Measurements from ENCODE around the gene EIF5A2. TPM values are rescaled to one million over a fixed set of nuclear protein-coding genes. Genes with fewer than 3 reads are reported as not detected.
"Not testable (repeated sequence)": the region's sequence is repeated elsewhere in the genome, so short reads cannot be mapped to it uniquely, and the experiment has no call there.

EIF5A2 gene
- total RNA-seq, 2 experiments from 2014 or later: 11.8 to 12.3 TPM

DNA sequence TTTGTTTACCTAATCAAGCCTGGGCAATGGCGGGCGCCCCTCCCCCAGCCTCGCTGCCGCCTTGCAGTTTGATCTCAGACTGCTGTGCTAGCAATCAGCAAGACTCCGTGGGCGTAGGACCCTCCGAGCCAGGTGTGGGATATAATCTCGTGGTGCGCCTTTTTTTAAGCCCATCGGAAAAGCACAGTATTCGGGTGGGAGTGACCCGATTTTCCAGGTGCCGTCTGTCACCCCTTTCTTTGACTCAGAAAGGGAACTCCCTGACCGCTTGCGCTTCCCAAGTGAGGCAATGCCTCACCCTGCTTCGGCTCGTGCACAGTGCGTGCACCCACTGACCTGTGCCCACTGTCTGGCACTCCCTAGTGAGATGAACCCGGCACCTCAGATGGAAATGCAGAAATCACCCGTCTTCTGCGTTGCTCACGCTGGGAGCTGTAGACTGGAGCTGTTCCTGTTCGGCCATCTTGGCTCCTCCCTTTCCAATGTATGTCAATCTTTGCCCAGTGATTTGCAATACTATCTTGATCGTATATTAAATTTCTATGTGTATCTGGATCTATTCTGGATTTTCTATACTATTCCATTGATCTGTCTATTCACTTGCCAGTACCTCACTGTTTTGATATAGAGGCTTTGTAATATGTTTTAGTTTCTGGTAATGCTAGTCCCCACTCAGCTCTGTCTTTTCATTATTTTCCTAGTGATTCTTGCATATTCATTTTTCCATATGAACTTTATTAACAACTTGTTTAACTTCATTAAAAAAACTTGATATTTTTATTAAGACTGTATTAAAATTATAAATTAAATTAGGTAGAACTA is 24.1 kb downstream of the EIF5A2 start:
- H3K27me3 Mint-ChIP-seq; H3K27ac Mint-ChIP-seq; CTCF ChIA-PET; DNase-seq; H3K36me3 Mint-ChIP-seq; ATAC-seq; H3K4me1 Mint-ChIP-seq; H3K9me3 Mint-ChIP-seq (ENCODE audit: low read depth); H3K4me3 Mint-ChIP-seq: not testable (repeated sequence)

GRCh38 chr3:170878688-170879087 is 29.7 kb downstream of the EIF5A2 start:
- H3K9me3 Mint-ChIP-seq (ENCODE audit: low read depth); CTCF ChIA-PET: not testable (repeated sequence)

GRCh38 chr3:170877311-170877710 is 31.1 kb downstream of the EIF5A2 start:
- ATAC-seq; H3K9me3 Mint-ChIP-seq (ENCODE audit: low read depth); H3K27me3 Mint-ChIP-seq; H3K4me1 Mint-ChIP-seq; H3K27ac Mint-ChIP-seq; H3K36me3 Mint-ChIP-seq; H3K4me3 Mint-ChIP-seq; DNase-seq: not testable (repeated sequence)
- CTCF ChIA-PET: interaction anchor here (0.6 kb wide), 1 partner anchor 9 kb away, joined by 3 read pairs; no protein-coding TSS in a partner anchor

More at GRCh38 chr3:170878688-170879087, 29.7 kb downstream of the EIF5A2 start:
- not testable (repeated sequence) for H3K27ac Mint-ChIP-seq, H3K27me3 Mint-ChIP-seq, H3K36me3 Mint-ChIP-seq, DNase-seq, H3K4me3 Mint-ChIP-seq, H3K4me1 Mint-ChIP-seq, ATAC-seq

DNA sequence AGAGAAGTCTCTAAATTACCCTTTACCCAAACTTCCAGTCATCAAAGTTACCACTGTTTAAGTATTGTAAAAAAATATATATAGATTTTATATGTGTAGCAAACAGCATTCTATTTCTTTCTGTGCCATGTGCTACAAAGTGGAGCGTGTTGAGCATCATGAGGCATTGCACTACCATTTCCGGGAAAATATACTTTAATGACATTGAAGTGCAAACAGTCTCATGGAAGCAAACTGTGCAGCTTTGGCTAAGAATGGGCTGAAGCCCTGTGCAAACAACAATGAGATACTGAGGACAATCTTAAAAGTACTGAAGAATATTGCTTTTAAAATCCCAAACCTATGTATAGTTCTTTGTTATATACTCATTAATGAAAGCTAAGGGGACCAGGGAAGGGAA is 31.9 kb downstream of the EIF5A2 start:
- DNase-seq (no peak), ATAC-seq (no peak)
- no peaks in the 10 kb centered on the region for H3K9me3 Mint-ChIP-seq (ENCODE audit: low read depth)
- CTCF ChIA-PET: interaction anchor here (0.7 kb wide), 1 partner anchor 16 kb away, joined by 3 read pairs; no protein-coding TSS in a partner anchor
- H3K4me3 Mint-ChIP-seq: no peak overlapping the region
- H3K27me3 Mint-ChIP-seq: peaks cover 5% of the 10 kb centered on the region
- no peaks in the 10 kb centered on the region for H3K36me3 Mint-ChIP-seq
- no peak overlapping the region for H3K27ac Mint-ChIP-seq
- no peaks in the 10 kb centered on the region for H3K4me1 Mint-ChIP-seq

- Mint-ChIP-seq H3K27me3 (peaks cover 2% of the 10 kb centered on the region), H3K4me3 (peak within 1 kb of the TSS; percentile 88), H3K36me3 (peaks cover 33% of the 10 kb centered on the region), H3K27ac (peak within 1 kb of the TSS; percentile 91), H3K4me1 (peaks cover 21% of the 10 kb centered on the region), H3K9me3 (ENCODE audit: low read depth) (no peaks in the 10 kb centered on the region)
- DNase-seq: peak; percentile 97
- ATAC-seq: peak; percentile 93
- CTCF ChIA-PET: interaction anchor here (1.2 to 1.6 kb wide), 4 partner anchors 30 to 41 kb away, joined by 3 to 8 read pairs (median 4); partner anchors contain the start of gene EIF5A2
Measured at GRCh38 chr3:170869645-170870593, 38.5 kb downstream of the EIF5A2 start, which contains the start of gene RPL22L1. Gene RPL22L1 (minus strand): TSS chr3:170870195. CDS start chr3:170870167, 28 bp downstream.

DNA sequence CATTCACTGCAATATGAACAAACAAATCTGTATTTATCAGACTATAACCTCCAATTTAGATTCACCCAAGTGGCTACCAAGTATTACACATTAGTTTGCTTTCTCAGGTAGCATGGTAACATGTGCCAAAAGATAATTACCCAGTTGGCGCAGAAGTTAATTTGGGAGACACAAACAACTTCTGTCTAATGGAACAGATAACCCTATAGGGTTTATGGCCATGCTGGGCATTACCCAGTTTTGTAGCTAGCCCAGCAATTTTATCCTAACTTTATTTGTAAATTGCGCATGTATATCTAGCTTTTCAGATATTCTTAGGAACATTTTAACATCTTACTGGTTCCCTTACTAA is 39.2 kb downstream of the EIF5A2 start:
- Mint-ChIP-seq H3K27me3 (no peaks in the 10 kb centered on the region), H3K4me1 (peaks cover 21% of the 10 kb centered on the region), H3K36me3 (peaks cover 38% of the 10 kb centered on the region), H3K4me3 (peak overlapping the region; percentile 88), H3K27ac (peak overlapping the region; percentile 91), H3K9me3 (ENCODE audit: low read depth) (no peaks in the 10 kb centered on the region)
- DNase-seq: no peak
- CTCF ChIA-PET: interaction anchor here (1.2 to 1.6 kb wide), 4 partner anchors 31 to 40 kb away, joined by 3 to 8 read pairs (median 4); partner anchors contain the start of gene EIF5A2
- no peak for ATAC-seq

- H3K27ac Mint-ChIP-seq: peak overlapping the region; percentile 91
- H3K4me1 Mint-ChIP-seq: peaks cover 21% of the 10 kb centered on the region
- H3K4me3 Mint-ChIP-seq: peak overlapping the region; percentile 88
- no peaks in the 10 kb centered on the region for H3K9me3 Mint-ChIP-seq (ENCODE audit: low read depth)
- CTCF ChIA-PET: interaction anchor here (0.7 to 1.6 kb wide), 6 partner anchors 8 to 745 kb away, joined by 3 to 8 read pairs (median 3); partner anchors contain the start of gene EIF5A2
- DNase-seq (no peak), ATAC-seq (no peak)
- H3K27me3 Mint-ChIP-seq: no peaks in the 10 kb centered on the region
- H3K36me3 Mint-ChIP-seq: peaks cover 38% of the 10 kb centered on the region
Measured at GRCh38 chr3:170868577-170869238, 39.7 kb downstream of the EIF5A2 start.

DNA sequence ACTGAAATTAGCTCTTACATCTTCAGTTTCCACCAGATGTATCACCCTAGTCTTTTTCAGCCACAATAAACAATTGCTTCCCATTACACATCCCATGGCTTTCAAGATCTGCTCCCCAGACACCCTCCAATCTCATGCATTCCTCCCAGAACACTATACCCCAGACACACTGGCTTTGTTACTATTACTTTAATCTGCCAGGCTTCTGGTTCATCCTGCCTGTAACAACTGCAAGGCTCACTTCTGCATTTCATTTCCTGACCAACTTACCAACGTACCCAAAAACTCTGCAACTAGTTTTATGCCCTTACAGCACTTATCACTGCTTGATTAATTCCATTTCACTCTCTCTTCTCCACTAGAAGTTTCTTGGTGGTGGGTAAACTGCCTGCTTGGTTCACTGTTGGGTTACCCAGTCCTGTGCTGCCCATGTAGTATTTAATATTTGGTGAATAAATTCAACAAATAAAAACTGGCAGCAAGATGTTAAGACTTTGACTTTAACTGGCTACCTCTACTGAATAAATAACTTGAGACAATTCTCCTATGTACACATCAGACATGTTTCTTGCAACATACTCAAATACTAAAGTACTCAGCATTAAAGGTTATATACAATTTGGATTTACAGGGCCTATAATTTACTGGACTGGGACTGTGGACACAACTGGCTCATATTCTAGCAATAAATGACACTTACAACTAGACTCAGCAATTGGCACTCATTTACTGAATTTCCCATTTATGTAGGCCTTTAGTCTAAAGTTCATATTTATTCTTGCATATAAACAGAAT is 41.1 kb downstream of the EIF5A2 start:
- Mint-ChIP-seq H3K4me3 (peak overlapping the region; percentile 15), H3K9me3 (ENCODE audit: low read depth) (no peaks in the 10 kb centered on the region), H3K27ac (peak overlapping the region; percentile 3), H3K4me1 (peaks cover 21% of the 10 kb centered on the region), H3K36me3 (peaks cover 38% of the 10 kb centered on the region), H3K27me3 (no peaks in the 10 kb centered on the region)
- CTCF ChIA-PET: no interaction called here
- ATAC-seq: no peak
- no peak for DNase-seq

GRCh38 chr3:170866499-170866898 is 41.9 kb downstream of the EIF5A2 start:
- no peaks in the 10 kb centered on the region for H3K27me3 Mint-ChIP-seq
- H3K4me1 Mint-ChIP-seq: peaks cover 21% of the 10 kb centered on the region
- no peaks in the 10 kb centered on the region for H3K9me3 Mint-ChIP-seq (ENCODE audit: low read depth)
- DNase-seq: no peak
- no peak overlapping the region for H3K27ac Mint-ChIP-seq
- H3K36me3 Mint-ChIP-seq: peaks cover 38% of the 10 kb centered on the region
- H3K4me3 Mint-ChIP-seq: no peak overlapping the region
- no peak for ATAC-seq
- CTCF ChIA-PET: interaction anchor here (1.2 kb wide), 1 partner anchor 18 kb away, joined by 3 read pairs; no protein-coding TSS in a partner anchor

DNA sequence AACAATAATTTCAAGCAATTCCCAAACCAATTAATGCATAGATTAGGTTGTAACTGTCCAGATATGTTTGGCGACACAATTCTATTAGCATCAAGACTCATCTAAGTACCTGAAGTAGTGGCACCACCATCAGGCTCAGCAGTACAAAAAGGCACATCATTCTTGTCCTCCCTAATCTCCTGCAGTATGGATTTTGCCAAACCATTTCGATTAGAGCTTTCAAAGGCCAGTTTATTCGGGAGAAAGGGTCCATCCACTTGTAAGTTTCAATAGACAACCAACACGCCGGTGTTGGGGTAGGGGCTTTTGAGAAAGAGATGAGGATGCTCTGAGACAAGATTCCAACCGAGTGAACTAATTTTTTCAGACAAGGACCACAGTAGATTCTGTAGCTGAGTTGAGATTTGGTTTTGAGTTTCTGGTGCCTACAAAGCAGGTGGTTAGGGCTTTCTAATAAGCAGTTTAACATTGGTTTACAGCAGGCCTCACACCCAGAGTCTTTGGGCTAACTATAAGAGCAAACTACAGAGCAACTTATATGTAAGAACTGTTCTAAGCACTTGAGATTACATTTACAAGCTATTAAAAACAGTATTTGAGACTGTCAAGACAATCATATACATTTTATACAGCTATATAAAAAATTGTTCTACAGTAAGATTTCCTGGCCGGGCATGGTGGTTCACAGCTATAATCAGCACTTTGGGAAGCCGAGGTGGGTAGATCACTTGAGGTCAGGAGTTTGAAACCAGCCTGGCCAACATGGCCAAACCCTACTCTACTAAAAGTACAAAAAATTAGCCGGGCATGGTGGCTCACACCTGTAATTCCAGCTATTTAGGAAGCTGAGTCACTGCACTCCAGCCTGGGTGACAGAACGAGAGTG is 43.0 kb downstream of the EIF5A2 start:
- H3K36me3 Mint-ChIP-seq: peaks cover 38% of the 10 kb centered on the region
- no peak overlapping the region for H3K4me3 Mint-ChIP-seq
- H3K4me1 Mint-ChIP-seq: peaks cover 14% of the 10 kb centered on the region
- CTCF ChIA-PET: interaction anchor here (1.2 kb wide), 1 partner anchor 17 kb away, joined by 3 read pairs; no protein-coding TSS in a partner anchor
- H3K27me3 Mint-ChIP-seq: no peaks in the 10 kb centered on the region
- DNase-seq: no peak
- H3K27ac Mint-ChIP-seq: no peak overlapping the region
- no peak for ATAC-seq
- H3K9me3 Mint-ChIP-seq (ENCODE audit: low read depth): no peaks in the 10 kb centered on the region

- no peak for ATAC-seq
- no peak for DNase-seq
- no peak overlapping the region for H3K27ac Mint-ChIP-seq
- H3K4me3 Mint-ChIP-seq: no peak overlapping the region
- peaks cover 11% of the 10 kb centered on the region for H3K4me1 Mint-ChIP-seq
- H3K9me3 Mint-ChIP-seq (ENCODE audit: low read depth): no peaks in the 10 kb centered on the region
- CTCF ChIA-PET: no interaction called here
- peaks cover 34% of the 10 kb centered on the region for H3K36me3 Mint-ChIP-seq
- H3K27me3 Mint-ChIP-seq: no peaks in the 10 kb centered on the region
Measured at GRCh38 chr3:170864525-170865208, 43.8 kb downstream of the EIF5A2 start.

Data from activated CD8-positive, alpha-beta memory T cell treated with anti-CD3 and anti-CD28 coated beads, Interleukin-2, amount 10 ng/mL, durations not matched to agents 7 days and 5 days (primary cell).